BE2C (cell line): Measurements from ENCODE around the gene ROPN1B.

ENCODE experiments used
- DNase-seq: peaks from one replicate; pipeline ENCODE4 v3.0.0-alpha.2; 2020
- H3K27me3 ChIP-seq: fragments of 250-450 bp; sonication (Bioruptor Pico); 2 replicates; pipeline ENCODE4 v1.5.1; 2020; ENCODE audit warnings: mild to moderate bottlenecking
- H3K36me3 ChIP-seq: fragments of 250-450 bp; sonication (Bioruptor Pico); 2 replicates; pipeline ENCODE4 v1.5.1; 2020; ENCODE audit warnings: mild to moderate bottlenecking
- H3K4me1 ChIP-seq: fragments of 250-450 bp; sonication (Bioruptor Pico); 2 replicates; pipeline ENCODE4 v1.5.1; 2020
- H3K4me3 ChIP-seq: 2 replicates; pipeline ENCODE4 v1.5.1; 2011; ENCODE audit warnings: low read depth, low read length
- H3K9me3 ChIP-seq: fragments of 250-450 bp; sonication (Bioruptor Pico); 2 replicates; pipeline ENCODE4 v1.5.1; 2020
- CTCF ChIP-seq: IDR thresholded peaks from 2 replicates; pipeline ENCODE4 v1.5.1; 2012; ENCODE audit warnings: mild to moderate bottlenecking, low read depth, low read length

Gene ROPN1B

GRCh38 chr3:126028096-126028495 lies 59.1 kb downstream of the ROPN1B start:
- no peak for TF ChIP-seq CTCF
- Histone ChIP-seq H3K4me3 (no peak overlapping the region), H3K27me3 (no peaks in the 10 kb centered on the region), H3K4me1 (no peaks in the 10 kb centered on the region), H3K36me3 (no peaks in the 10 kb centered on the region), H3K9me3 (no peaks in the 10 kb centered on the region)
- DNase-seq: no peak

- no peaks in the 10 kb centered on the region for H3K36me3 ChIP-seq
- no peaks in the 10 kb centered on the region for H3K9me3 ChIP-seq
- no peak for DNase-seq
- H3K4me3 ChIP-seq: no peak overlapping the region
- H3K27me3 ChIP-seq: no peaks in the 10 kb centered on the region
- no peaks in the 10 kb centered on the region for H3K4me1 ChIP-seq
- no peak for TF ChIP-seq CTCF
Observed at GRCh38 chr3:126029241-126029640, 60.3 kb downstream of the ROPN1B start.

GRCh38 chr3:126030455-126030854 lies 61.5 kb downstream of the ROPN1B start:
- Histone ChIP-seq H3K27me3 (no peaks in the 10 kb centered on the region), H3K9me3 (no peaks in the 10 kb centered on the region)
- no peak for DNase-seq

GRCh38 chr3:126031981-126032471 lies 63.0 kb downstream of the ROPN1B start:
- no peaks in the 10 kb centered on the region for H3K4me1 ChIP-seq
- H3K4me3 ChIP-seq: no peak overlapping the region
- no peaks in the 10 kb centered on the region for H3K36me3 ChIP-seq
- H3K27me3 ChIP-seq: no peaks in the 10 kb centered on the region
- TF ChIP-seq CTCF: no peak
- no peaks in the 10 kb centered on the region for H3K9me3 ChIP-seq
- no peak for DNase-seq

More at GRCh38 chr3:126030455-126030854, 61.5 kb downstream of the ROPN1B start:
- H3K36me3 ChIP-seq: no peaks in the 10 kb centered on the region
- no peak for TF ChIP-seq CTCF
- no peaks in the 10 kb centered on the region for H3K4me1 ChIP-seq
- no peak overlapping the region for H3K4me3 ChIP-seq
